Stimulated activated CD4-positive, alpha-beta T cell treated with anti-CD3 and anti-CD28 coated beads, Interleukin-1b, Interleukin-23, amount 100 ng/mL, for 48 hours (primary cell): ENCODE measurements around the gene PLBD2.

Source experiments
- DNase-seq: peaks from one replicate; pipeline ENCODE4 v3.0.0-alpha.2; 2020

The PLBD2 gene

GRCh38 chr12:113371808-113372207 is 13.4 kb downstream of the PLBD2 start:
- DNase-seq: no peak

- DNase-seq: no peak
These were observed 14.0 kb downstream of the PLBD2 start for GRCh38 chr12:113372371-113372770.

GRCh38 chr12:113373440-113373839 is 15.1 kb downstream of the PLBD2 start:
- no peak for DNase-seq

GRCh38 chr12:113373969-113374368 is 15.6 kb downstream of the PLBD2 start:
- no peak for DNase-seq

- DNase-seq: no peak
These were observed 16.5 kb downstream of the PLBD2 start for GRCh38 chr12:113374823-113375428.

- no peak for DNase-seq
These were observed 19.9 kb downstream of the PLBD2 start for GRCh38 chr12:113378291-113378690.

GRCh38 chr12:113381220-113381619 is 22.8 kb downstream of the PLBD2 start:
- DNase-seq: no peak

GRCh38 chr12:113382206-113382605 is 23.8 kb downstream of the PLBD2 start:
- DNase-seq: no peak

- DNase-seq: no peak
These were observed 26.4 kb downstream of the PLBD2 start for GRCh38 chr12:113384778-113385177.

- DNase-seq: no peak
These were observed 27.0 kb downstream of the PLBD2 start for GRCh38 chr12:113385282-113385882.

- no peak for DNase-seq
These were observed 28.6 kb downstream of the PLBD2 start for GRCh38 chr12:113386866-113387566.

- no peak for DNase-seq
These were observed 29.2 kb downstream of the PLBD2 start for GRCh38 chr12:113387631-113388030.

GRCh38 chr12:113388351-113388750 is 30.0 kb downstream of the PLBD2 start:
- no peak for DNase-seq

- DNase-seq: no peak
These were observed 32.0 kb downstream of the PLBD2 start for GRCh38 chr12:113390064-113391043.

GRCh38 chr12:113391145-113391544 is 32.8 kb downstream of the PLBD2 start:
- DNase-seq: no peak

- DNase-seq: no peak
These were observed 33.4 kb downstream of the PLBD2 start for GRCh38 chr12:113391650-113392337.

GRCh38 chr12:113392520-113392919 is 34.1 kb downstream of the PLBD2 start:
- no peak for DNase-seq

- DNase-seq: no peak
These were observed 34.7 kb downstream of the PLBD2 start for GRCh38 chr12:113392988-113393579.

GRCh38 chr12:113393749-113394148 is 35.4 kb downstream of the PLBD2 start:
- no peak for DNase-seq

- DNase-seq: no peak
These were observed 36.7 kb downstream of the PLBD2 start for GRCh38 chr12:113395119-113395518.

GRCh38 chr12:113396200-113396599 is 37.8 kb downstream of the PLBD2 start:
- DNase-seq: no peak
